Stomach (tissue), 4 donors: ENCODE data around the gene AGPAT4.

Experiments
- EP300 ChIP-seq: sonication (generic); formaldehyde crosslinking; IDR thresholded peaks from one replicate; pipeline ENCODE4 v1.6.1; 2017; ENCODE audit warnings: antibody characterized with exemption
- POLR2A ChIP-seq, 4 donors: fragments of 450-650 bp; IDR thresholded peaks; one replicate each; pipeline ENCODE4 v1.6.1; 2016; ENCODE audit warnings: antibody characterized with exemption in 4 of 4, control low read depth in 2 of 4, mild to moderate bottlenecking in 1 of 4, moderate library complexity in 1 of 4
- POLR2AphosphoS5 ChIP-seq, 3 donors: sonication (generic); formaldehyde crosslinking; IDR thresholded peaks; one replicate each; pipeline ENCODE4 v1.6.1; 2016; ENCODE audit warnings: antibody characterized with exemption in 3 of 3
- TF ChIP-seq, protein P1 (sequence below), 7 experiments: fragments of 450-650 bp in 4 of 7; fragments of 200-600 bp in 3 of 7; sonication (generic) in 3 of 7; IDR thresholded peaks; one replicate each; pipeline ENCODE4 v1.5.1; 2016 to 2019; ENCODE audit warnings: antibody characterized with exemption in 7 of 7, control low read depth in 2 of 7, mild to moderate bottlenecking in 1 of 7

DNA sequence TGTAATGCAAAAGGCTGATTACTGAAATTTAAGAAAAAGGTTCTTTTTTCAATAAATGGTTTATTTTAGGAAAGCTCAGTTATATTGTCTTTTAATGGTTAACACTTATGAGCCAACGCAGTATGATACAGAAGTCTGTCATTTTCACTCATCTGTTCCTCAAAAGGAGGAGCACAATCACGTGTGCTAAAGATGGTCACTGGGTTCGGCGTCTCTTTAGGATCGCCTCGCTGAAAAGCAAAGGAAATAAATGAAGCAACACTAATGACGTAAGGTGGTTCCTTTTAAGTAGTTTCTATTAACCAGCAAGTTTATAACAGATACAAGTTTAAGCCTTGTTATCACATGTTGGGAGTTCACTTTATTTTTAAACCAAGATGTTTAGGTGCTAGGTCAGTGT is 156.6 kb downstream of the AGPAT4 start:
- TF ChIP-seq, protein P1, sequence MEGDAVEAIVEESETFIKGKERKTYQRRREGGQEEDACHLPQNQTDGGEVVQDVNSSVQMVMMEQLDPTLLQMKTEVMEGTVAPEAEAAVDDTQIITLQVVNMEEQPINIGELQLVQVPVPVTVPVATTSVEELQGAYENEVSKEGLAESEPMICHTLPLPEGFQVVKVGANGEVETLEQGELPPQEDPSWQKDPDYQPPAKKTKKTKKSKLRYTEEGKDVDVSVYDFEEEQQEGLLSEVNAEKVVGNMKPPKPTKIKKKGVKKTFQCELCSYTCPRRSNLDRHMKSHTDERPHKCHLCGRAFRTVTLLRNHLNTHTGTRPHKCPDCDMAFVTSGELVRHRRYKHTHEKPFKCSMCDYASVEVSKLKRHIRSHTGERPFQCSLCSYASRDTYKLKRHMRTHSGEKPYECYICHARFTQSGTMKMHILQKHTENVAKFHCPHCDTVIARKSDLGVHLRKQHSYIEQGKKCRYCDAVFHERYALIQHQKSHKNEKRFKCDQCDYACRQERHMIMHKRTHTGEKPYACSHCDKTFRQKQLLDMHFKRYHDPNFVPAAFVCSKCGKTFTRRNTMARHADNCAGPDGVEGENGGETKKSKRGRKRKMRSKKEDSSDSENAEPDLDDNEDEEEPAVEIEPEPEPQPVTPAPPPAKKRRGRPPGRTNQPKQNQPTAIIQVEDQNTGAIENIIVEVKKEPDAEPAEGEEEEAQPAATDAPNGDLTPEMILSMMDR (IDR thresholded peaks at IDR 0.05), result no peak
- TF ChIP-seq POLR2AphosphoS5 (IDR thresholded peaks at IDR 0.05) (no peak), POLR2A (IDR thresholded peaks at IDR 0.05) (no peak), EP300 (no peak)
